Esophagus squamous epithelium (tissue), 4 donors: ENCODE measurements around the gene FGFR3.

Experiments
- CTCF ChIP-seq, 6 experiments: fragments of 450-650 bp in 4 of 6; fragments of 200-600 bp in 2 of 6; sonication (generic) in 2 of 6; IDR thresholded peaks; one replicate each; pipeline ENCODE4 v1.5.1; 2016 to 2019; ENCODE audit warnings: antibody characterized with exemption in 6 of 6, mild to moderate bottlenecking in 4 of 6, moderate library complexity in 4 of 6
- POLR2A ChIP-seq, 4 donors: fragments of 450-650 bp; IDR thresholded peaks; one replicate each; pipeline ENCODE4 v1.6.1; 2017; ENCODE audit warnings: antibody characterized with exemption in 4 of 4, mild to moderate bottlenecking in 4 of 4, moderate library complexity in 3 of 4

DNA sequence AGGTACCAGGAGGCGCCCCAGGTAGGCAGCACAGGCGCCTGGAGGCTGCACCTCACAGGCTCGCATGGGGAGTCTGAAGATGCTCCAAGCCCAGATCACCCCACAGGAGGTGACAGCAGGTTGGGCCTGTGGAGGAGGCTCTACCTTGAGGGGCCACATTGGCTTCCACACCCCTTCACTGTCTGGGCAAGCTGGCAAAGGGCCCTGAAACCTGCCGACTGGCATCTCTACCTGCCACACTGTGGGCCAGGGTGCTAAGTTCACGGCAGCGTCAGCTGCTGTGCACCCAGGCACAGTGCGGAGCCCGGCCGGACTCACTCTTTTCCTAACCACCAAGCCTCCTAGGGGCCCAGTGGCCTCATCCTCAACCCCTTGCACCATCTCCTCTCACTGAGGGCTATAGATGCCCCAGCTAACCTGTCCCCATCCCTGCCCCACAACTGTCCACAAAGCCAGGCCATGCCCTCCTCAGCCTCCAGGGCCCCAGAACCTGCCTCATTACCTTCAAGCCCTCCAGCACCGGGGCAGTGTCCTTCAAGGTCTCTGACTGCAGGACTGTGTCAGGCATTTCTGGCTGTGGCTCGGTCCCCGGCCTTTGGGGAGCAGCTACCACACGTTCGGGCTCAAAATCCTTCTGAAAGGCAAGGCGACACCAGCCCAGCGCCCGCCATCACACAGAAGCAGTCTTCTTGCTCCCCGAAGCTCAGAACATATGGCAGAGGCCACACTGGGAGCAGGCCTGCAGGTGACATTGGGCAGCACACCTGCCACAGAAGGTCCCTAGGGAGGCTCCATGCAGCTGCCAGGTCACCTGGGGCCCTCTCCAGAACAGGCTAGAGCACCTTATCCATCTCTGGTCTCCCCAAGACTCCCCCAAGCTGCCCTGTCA, 28.8 kb downstream of the FGFR3 start:
- TF ChIP-seq CTCF (IDR thresholded peaks at IDR 0.05) = no peak
- TF ChIP-seq POLR2A (IDR thresholded peaks at IDR 0.05) = no peak
